Measurements from ENCODE around the gene RBM39. TPM values are rescaled to one million over a fixed set of nuclear protein-coding genes. Genes with fewer than 3 reads are reported as not detected.
A peak's percentile ranks its signal among the peaks of the same experiment; 100 is the strongest.

Gene RBM39
- total and polyA plus RNA-seq, 2 of the 13 experiments (the other 11 are each of a cell fraction or from before 2014, with no cell fraction given) = 788 to 920 TPM

DNA sequence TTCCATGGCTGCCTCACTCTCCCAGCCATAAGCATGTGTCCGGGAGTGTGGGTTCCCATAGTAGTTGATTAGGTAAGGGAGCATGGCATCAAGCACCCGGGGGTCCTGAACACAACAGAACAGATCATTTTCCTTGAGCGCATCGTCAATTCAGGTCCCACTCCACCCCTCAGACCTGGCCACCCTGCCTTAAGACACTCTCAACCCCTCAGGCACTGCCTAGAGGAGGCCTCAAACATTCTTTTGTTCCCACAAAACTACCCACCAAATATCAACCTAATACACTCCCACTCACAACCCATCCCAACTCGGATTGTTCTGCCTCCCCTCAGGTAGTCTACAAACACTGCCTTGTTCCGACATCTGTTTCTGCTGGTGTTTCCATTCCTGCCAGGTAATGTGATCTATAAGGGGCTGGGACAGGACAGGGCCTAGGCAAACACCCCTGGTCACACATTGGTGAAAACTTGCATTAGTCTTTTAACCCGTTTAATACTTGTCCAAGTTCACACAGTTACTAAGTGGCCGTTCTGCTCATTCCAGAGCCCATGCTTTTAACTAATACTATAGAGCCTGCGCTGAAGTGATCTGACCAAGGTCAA, 44.3 kb downstream of the RBM39 start (continued):
- TF ChIP-seq ISX (CRISPR knock-in tag; conservative IDR thresholded peaks at IDR 0.05) = no peak
- TF ChIP-seq PHB2 (IDR thresholded peaks at IDR 0.05; ENCODE audit: partially characterized antibody) = no peak
- no peak for TF ChIP-seq KLF12 (CRISPR knock-in tag; IDR thresholded peaks at IDR 0.05; ENCODE audit: borderline replicate concordance)
- TF ChIP-seq ETV6 (CRISPR knock-in tag; conservative IDR thresholded peaks at IDR 0.05) = 0 out of 2 replicates have a peak, but pooled peaks have one; percentile 41
- TF ChIP-seq, protein P1, sequence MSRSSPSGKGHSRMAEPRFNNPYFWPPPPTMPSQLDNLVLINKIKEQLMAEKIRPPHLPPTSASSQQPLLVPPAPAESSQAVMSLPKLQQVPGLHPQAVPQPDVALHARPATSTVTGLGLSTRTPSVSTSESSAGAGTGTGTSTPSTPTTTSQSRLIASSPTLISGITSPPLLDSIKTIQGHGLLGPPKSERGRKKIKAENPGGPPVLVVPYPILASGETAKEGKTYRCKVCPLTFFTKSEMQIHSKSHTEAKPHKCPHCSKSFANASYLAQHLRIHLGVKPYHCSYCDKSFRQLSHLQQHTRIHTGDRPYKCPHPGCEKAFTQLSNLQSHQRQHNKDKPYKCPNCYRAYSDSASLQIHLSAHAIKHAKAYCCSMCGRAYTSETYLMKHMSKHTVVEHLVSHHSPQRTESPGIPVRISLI (CRISPR knock-in tag; IDR thresholded peaks at IDR 0.05; ENCODE audit: borderline replicate concordance) = no peak
- no peak for TF ChIP-seq ZNF354B (CRISPR knock-in tag; IDR thresholded peaks at IDR 0.05)
- no peak for TF ChIP-seq SP4 (CRISPR knock-in tag; IDR thresholded peaks at IDR 0.05)
- TF ChIP-seq, protein P2, sequence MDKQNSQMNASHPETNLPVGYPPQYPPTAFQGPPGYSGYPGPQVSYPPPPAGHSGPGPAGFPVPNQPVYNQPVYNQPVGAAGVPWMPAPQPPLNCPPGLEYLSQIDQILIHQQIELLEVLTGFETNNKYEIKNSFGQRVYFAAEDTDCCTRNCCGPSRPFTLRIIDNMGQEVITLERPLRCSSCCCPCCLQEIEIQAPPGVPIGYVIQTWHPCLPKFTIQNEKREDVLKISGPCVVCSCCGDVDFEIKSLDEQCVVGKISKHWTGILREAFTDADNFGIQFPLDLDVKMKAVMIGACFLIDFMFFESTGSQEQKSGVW (CRISPR knock-in tag; IDR thresholded peaks at IDR 0.05; ENCODE audit: borderline replicate concordance) = no peak
- peak; percentile 62; the same call in 1 of the 2 replicates for TF ChIP-seq ESRRA (CRISPR knock-in tag; IDR thresholded peaks at IDR 0.05; ENCODE audit: low read depth)
- no peak for TF ChIP-seq XBP1 (CRISPR knock-in tag; IDR thresholded peaks at IDR 0.05)
- no peak for TF ChIP-seq HDAC1 (CRISPR knock-in tag; IDR thresholded peaks at IDR 0.05)
- TF ChIP-seq ZMYM4 (CRISPR knock-in tag; IDR thresholded peaks at IDR 0.05) = no peak
- TF ChIP-seq PITX1 (CRISPR knock-in tag; IDR thresholded peaks at IDR 0.05) = no peak
- no peak for TF ChIP-seq MATR3 (CRISPR knock-in tag; IDR thresholded peaks at IDR 0.05)
- TF ChIP-seq ZSCAN9 (CRISPR knock-in tag; IDR thresholded peaks at IDR 0.05; ENCODE audit: borderline replicate concordance) = no peak; the same call in 1 of the 2 replicates
- no peak for TF ChIP-seq ZNF101 (CRISPR knock-in tag; IDR thresholded peaks at IDR 0.05; ENCODE audit: borderline replicate concordance, low read depth)
- TF ChIP-seq SRF (IDR thresholded peaks at IDR 0.05; ENCODE audit: low read depth, low read length) = no peak
- TF ChIP-seq ZNF263 (CRISPR knock-in tag; IDR thresholded peaks at IDR 0.05) = no peak
- TF ChIP-seq TSC22D2 (CRISPR knock-in tag; IDR thresholded peaks at IDR 0.05; ENCODE audit: borderline replicate concordance) = 0 out of 2 replicates have a peak, but pooled peaks have one; percentile 42
- TF ChIP-seq ZNF317 (CRISPR knock-in tag; IDR thresholded peaks at IDR 0.05) = peak; percentile 76
- TF ChIP-seq, protein P3, sequence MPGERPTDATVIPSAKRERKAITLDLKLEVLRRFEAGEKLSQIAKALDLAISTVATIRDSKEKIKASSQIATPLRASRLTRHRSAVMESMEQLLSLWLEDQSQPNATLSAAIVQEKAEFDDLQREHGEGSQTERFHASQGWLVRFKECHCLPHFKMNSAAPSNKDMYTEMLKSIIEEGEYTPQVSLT (CRISPR knock-in tag; IDR thresholded peaks at IDR 0.05; ENCODE audit: borderline replicate concordance, low read depth) = no peak
- peak; percentile 35 for TF ChIP-seq ZNF274 (CRISPR knock-in tag; IDR thresholded peaks at IDR 0.05)
- TF ChIP-seq FIP1L1 (IDR thresholded peaks at IDR 0.05; ENCODE audit: borderline replicate concordance, insufficient read depth, low read depth, low read length) = no peak
- TF ChIP-seq, protein P4, sequence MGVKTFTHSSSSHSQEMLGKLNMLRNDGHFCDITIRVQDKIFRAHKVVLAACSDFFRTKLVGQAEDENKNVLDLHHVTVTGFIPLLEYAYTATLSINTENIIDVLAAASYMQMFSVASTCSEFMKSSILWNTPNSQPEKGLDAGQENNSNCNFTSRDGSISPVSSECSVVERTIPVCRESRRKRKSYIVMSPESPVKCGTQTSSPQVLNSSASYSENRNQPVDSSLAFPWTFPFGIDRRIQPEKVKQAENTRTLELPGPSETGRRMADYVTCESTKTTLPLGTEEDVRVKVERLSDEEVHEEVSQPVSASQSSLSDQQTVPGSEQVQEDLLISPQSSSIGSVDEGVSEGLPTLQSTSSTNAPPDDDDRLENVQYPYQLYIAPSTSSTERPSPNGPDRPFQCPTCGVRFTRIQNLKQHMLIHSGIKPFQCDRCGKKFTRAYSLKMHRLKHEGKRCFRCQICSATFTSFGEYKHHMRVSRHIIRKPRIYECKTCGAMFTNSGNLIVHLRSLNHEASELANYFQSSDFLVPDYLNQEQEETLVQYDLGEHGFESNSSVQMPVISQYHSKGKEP (CRISPR knock-in tag; IDR thresholded peaks at IDR 0.05) = no peak
- TF ChIP-seq MEF2D (CRISPR knock-in tag; IDR thresholded peaks at IDR 0.05) = no peak
- TF ChIP-seq, protein P5, sequence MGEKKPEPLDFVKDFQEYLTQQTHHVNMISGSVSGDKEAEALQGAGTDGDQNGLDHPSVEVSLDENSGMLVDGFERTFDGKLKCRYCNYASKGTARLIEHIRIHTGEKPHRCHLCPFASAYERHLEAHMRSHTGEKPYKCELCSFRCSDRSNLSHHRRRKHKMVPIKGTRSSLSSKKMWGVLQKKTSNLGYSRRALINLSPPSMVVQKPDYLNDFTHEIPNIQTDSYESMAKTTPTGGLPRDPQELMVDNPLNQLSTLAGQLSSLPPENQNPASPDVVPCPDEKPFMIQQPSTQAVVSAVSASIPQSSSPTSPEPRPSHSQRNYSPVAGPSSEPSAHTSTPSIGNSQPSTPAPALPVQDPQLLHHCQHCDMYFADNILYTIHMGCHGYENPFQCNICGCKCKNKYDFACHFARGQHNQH (CRISPR knock-in tag; IDR thresholded peaks at IDR 0.05) = no peak
- peak; percentile 95 for TF ChIP-seq CAMTA2 (CRISPR knock-in tag; IDR thresholded peaks at IDR 0.05; ENCODE audit: borderline replicate concordance)
- TF ChIP-seq NCOA2 (CRISPR knock-in tag; IDR thresholded peaks at IDR 0.05) = no peak
